Measurements from ENCODE around the gene ERBB4.

DNA sequence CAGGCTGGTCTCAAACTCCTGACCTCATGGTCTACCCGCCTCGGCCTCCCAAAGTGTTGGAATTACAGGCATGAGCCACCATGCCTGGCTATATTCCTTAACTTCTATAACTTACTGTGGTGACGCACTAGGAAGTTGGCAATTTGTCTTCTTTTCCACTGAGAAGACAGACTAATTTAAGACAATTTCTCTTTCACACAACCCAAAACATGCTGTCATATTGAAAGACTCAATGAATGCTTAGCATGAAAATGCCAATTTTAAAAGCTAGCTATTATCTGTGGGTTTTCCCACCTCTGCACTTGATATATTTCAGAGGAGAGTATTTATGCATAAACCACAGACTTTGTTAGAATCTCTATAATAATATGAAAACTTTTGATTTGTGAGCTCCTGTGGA is 84.5 kb downstream of the ERBB4 start:
- TF ChIP-seq, protein P1, sequence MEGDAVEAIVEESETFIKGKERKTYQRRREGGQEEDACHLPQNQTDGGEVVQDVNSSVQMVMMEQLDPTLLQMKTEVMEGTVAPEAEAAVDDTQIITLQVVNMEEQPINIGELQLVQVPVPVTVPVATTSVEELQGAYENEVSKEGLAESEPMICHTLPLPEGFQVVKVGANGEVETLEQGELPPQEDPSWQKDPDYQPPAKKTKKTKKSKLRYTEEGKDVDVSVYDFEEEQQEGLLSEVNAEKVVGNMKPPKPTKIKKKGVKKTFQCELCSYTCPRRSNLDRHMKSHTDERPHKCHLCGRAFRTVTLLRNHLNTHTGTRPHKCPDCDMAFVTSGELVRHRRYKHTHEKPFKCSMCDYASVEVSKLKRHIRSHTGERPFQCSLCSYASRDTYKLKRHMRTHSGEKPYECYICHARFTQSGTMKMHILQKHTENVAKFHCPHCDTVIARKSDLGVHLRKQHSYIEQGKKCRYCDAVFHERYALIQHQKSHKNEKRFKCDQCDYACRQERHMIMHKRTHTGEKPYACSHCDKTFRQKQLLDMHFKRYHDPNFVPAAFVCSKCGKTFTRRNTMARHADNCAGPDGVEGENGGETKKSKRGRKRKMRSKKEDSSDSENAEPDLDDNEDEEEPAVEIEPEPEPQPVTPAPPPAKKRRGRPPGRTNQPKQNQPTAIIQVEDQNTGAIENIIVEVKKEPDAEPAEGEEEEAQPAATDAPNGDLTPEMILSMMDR (IDR thresholded peaks at IDR 0.05), result no peak
- TF ChIP-seq POLR2A (IDR thresholded peaks at IDR 0.05), result no peak
